ENCODE results near the gene INPP5E. TPM values are rescaled to one million over a fixed set of nuclear protein-coding genes. Genes with fewer than 3 reads are reported as not detected.
A peak's percentile ranks its signal among the peaks of the same experiment; 100 is the strongest.

The INPP5E gene
- total RNA-seq (2014; rRNA removed; shearing (Covaris generic)) = 10.9 and 13.4 TPM in 2 replicates
- 5.8 TPM in 2 replicates for polyA plus RNA-seq (2016; fragmentation: Nextera tagmentation; extraction: Ambion mirVana)
- long read RNA-seq, full-length matches to known transcripts = 3 of 7 reads
- long read RNA-seq, partial matches to known transcripts = 3 of 7 reads
- long read RNA-seq, other reads (novel, unspliced or antisense) = 1 of 7 reads

DNA sequence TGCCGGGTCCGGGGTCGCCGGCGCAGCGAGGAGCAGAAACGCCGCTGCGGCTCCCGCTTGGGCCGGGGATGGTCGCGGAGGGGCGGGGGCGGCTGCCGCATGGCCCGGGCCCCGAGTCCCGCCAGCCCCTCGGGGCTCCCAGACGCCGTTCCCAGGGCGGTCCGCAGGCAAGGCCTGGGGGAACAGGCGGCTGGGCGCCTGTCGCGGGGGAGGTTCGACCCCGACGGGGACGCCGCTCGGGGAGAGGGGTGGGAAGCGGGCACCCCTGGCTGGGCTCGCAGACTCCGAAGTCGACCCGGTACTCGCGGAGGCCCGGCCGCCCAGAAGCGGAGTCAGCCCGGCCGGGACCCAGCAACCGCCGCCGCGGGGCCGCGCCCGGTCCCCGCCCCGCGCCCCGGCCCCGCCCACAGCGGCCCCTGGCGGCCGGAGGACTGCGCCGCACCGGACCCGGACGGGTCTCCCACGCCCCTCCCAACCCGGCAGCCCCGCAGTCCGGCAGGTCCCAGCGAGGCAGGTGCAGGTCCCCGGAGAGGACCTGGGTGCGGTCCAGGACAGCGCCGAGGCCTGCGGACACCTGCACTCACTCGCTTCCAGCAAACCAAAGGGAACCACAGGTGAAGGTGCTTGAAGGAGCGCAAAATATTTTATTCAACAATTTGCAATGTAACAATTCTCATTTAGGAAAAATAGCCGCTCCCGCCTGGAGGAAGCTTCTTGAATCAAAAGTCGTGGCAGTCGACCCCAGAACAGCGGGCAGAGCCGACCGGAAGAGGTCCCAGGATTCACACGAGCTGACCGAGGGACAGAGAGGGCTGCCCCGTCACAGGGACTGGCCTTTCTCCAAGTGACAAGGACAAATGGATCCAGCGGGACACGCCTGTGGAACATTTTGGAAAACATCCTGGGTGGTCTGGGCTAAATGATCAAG, at the start of gene INPP5E:
Gene INPP5E (minus strand): TSS at position 365 of the 928 bp plus-strand sequence. CDS start 426 bp downstream, outside the sequence.
- Histone ChIP-seq H3K36me3 (ENCODE audit: insufficient read depth) (peaks cover 10% of the 10 kb centered on the region), H4K20me1 (replicated peaks; ENCODE audit: insufficient read depth) (peaks cover 23% of the 10 kb centered on the region; the same call in 1 of the 2 replicates)
- H3K27ac Mint-ChIP-seq = no peak within 1 kb of the TSS

More for the DNA sequence above, at the start of gene INPP5E:
- Mint-ChIP-seq H3K36me3 (ENCODE audit: low read depth) (peaks cover 37% of the 10 kb centered on the region), H3K9me3 (0 out of 3 replicates have a peak, but pooled peaks cover 2% of the 10 kb centered on the region), H3K4me3 (peak within 1 kb of the TSS; percentile 85), H3K27me3 (ENCODE audit: insufficient read depth, low read depth, poor library complexity) (peaks cover 13% of the 10 kb centered on the region), H3K4me1 (peaks cover 18% of the 10 kb centered on the region)
- Histone ChIP-seq H3K9me2 (ENCODE audit: insufficient read depth) (no peaks in the 10 kb centered on the region), H3K27me3 (ENCODE audit: insufficient read depth) (no peaks in the 10 kb centered on the region), H3K4me2 (peak within 1 kb of the TSS; percentile 93), H3K27ac (ENCODE audit: low read depth) (peak within 1 kb of the TSS; percentile 80), H2AFZ (peak within 1 kb of the TSS; percentile 85), H3K4me1 (ENCODE audit: insufficient read depth) (no peaks in the 10 kb centered on the region), H3F3A (replicated peaks; ENCODE audit: low read depth) (peaks cover 23% of the 10 kb centered on the region), H3K79me2 (replicated peaks; ENCODE audit: insufficient read depth) (peaks cover 29% of the 10 kb centered on the region), H3K4me3 (peak within 1 kb of the TSS; percentile 85)
- ATAC-seq (peak; percentile 74), DNase-seq (ENCODE audit: low spot score) (peak; percentile 87)
- TF ChIP-seq, protein P1, sequence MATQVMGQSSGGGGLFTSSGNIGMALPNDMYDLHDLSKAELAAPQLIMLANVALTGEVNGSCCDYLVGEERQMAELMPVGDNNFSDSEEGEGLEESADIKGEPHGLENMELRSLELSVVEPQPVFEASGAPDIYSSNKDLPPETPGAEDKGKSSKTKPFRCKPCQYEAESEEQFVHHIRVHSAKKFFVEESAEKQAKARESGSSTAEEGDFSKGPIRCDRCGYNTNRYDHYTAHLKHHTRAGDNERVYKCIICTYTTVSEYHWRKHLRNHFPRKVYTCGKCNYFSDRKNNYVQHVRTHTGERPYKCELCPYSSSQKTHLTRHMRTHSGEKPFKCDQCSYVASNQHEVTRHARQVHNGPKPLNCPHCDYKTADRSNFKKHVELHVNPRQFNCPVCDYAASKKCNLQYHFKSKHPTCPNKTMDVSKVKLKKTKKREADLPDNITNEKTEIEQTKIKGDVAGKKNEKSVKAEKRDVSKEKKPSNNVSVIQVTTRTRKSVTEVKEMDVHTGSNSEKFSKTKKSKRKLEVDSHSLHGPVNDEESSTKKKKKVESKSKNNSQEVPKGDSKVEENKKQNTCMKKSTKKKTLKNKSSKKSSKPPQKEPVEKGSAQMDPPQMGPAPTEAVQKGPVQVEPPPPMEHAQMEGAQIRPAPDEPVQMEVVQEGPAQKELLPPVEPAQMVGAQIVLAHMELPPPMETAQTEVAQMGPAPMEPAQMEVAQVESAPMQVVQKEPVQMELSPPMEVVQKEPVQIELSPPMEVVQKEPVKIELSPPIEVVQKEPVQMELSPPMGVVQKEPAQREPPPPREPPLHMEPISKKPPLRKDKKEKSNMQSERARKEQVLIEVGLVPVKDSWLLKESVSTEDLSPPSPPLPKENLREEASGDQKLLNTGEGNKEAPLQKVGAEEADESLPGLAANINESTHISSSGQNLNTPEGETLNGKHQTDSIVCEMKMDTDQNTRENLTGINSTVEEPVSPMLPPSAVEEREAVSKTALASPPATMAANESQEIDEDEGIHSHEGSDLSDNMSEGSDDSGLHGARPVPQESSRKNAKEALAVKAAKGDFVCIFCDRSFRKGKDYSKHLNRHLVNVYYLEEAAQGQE (IDR thresholded peaks at IDR 0.05; ENCODE audit: unreplicated experiment) = peak; percentile 7
- TF ChIP-seq, protein P2, sequence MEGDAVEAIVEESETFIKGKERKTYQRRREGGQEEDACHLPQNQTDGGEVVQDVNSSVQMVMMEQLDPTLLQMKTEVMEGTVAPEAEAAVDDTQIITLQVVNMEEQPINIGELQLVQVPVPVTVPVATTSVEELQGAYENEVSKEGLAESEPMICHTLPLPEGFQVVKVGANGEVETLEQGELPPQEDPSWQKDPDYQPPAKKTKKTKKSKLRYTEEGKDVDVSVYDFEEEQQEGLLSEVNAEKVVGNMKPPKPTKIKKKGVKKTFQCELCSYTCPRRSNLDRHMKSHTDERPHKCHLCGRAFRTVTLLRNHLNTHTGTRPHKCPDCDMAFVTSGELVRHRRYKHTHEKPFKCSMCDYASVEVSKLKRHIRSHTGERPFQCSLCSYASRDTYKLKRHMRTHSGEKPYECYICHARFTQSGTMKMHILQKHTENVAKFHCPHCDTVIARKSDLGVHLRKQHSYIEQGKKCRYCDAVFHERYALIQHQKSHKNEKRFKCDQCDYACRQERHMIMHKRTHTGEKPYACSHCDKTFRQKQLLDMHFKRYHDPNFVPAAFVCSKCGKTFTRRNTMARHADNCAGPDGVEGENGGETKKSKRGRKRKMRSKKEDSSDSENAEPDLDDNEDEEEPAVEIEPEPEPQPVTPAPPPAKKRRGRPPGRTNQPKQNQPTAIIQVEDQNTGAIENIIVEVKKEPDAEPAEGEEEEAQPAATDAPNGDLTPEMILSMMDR (conservative IDR thresholded peaks at IDR 0.05; ENCODE audit: low read depth in 2 of 2) = peak; percentile 28 to 61
- TF ChIP-seq POLR2AphosphoS5 (IDR thresholded peaks at IDR 0.05; ENCODE audit: low read depth) = no peak; the same call in 1 of the 2 replicates
